HCT116 (cell line): ENCODE measurements around the gene SSH2. TPM values are rescaled to one million over a fixed set of nuclear protein-coding genes. Genes with fewer than 3 reads are reported as not detected.

Experiments used
- ATAC-seq: fragments of 200-7000 bp; cut with Tn5 transposase; 2 replicates; pipeline ENCODE4 v1.9.1; 2020; ENCODE audit warnings: mild to moderate bottlenecking, moderate library complexity
- BruUV-seq: library from RNA; stranded (reverse); fragments of 400-500 nt; replicated peaks from 2 replicates; lab custom pipeline; 2021; lab: Mats Ljungman, UMichigan
- CTCF ChIA-PET: fragments of 300-600 bp; sonication (Branson Sonifier 250); formaldehyde crosslinking; loops from one replicate; lab custom pipeline; 2021; ENCODE audit warnings: antibody characterized with exemption; lab: Charles Lee
- POLR2A ChIA-PET: fragments of 300-600, 350-600 bp; sonication (Branson Sonifier 250); formaldehyde crosslinking; loops from one replicate; lab custom pipeline; 2021; ENCODE audit warnings: antibody characterized with exemption; lab: Charles Lee
- RAD21 ChIA-PET, 2 experiments: fragments of 300-600 bp; sonication (Branson Sonifier 250); formaldehyde crosslinking; loops; one replicate each; lab custom pipeline; 2023; ENCODE audit warnings: low total read pairs in 2 of 2; ENCODE audit not compliant: uncharacterized antibody in 2 of 2, unreplicated experiment in 2 of 2, low non-redundant PET in 1 of 2; lab: Charles Lee
- DNase-seq: peaks from one replicate; pipeline ENCODE4 v3.0.0-alpha.2; 2010; ENCODE audit warnings: low read depth, low spot score
- H2AFZ ChIP-seq: fragments of 200-600 bp; shearing (Covaris generic), sonication (generic); 2 replicates; pipeline ENCODE4 v1.6.1; 2017; ENCODE audit warnings: low read depth, mixed run types, mixed read lengths, antibody characterized with exemption, low read length; ENCODE audit not compliant: poor library complexity, severe bottlenecking
- H3K27ac ChIP-seq: 2 replicates; pipeline ENCODE4 v1.5.1; 2012; ENCODE audit warnings: low read depth, low read length
- H3K27me3 ChIP-seq: fragments of 200-600 bp; sonication (generic); 2 replicates; pipeline ENCODE4 v1.6.1; 2016; ENCODE audit warnings: mixed run types, low read length, mixed read lengths; ENCODE audit not compliant: insufficient read depth
- H3K36me3 ChIP-seq, 2 experiments: fragments of 200-500 bp in 1 of 2; fragments of 200-600 bp in 1 of 2; sonication (Bioruptor generic) in 1 of 2; sonication (generic) in 1 of 2; 2 replicates each; pipeline versions ENCODE4 v1.5.1 to v1.6.1; 2014 to 2016; ENCODE audit warnings: low read length in 2 of 2, inconsistent platforms in 1 of 2, mixed read lengths in 1 of 2, mixed run types in 1 of 2; ENCODE audit not compliant: insufficient read depth in 2 of 2, control insufficient read depth in 1 of 2
- H3K4me1 ChIP-seq, 2 experiments: fragments of 200-600 bp in 1 of 2; sonication (generic) in 1 of 2; 2 replicates each; pipeline versions ENCODE4 v1.5.1 to v1.6.1; 2012 to 2017; ENCODE audit warnings: low read length in 2 of 2, inconsistent platforms in 1 of 2, mild to moderate bottlenecking in 1 of 2, mixed read lengths in 1 of 2, mixed run types in 1 of 2, moderate library complexity in 1 of 2; ENCODE audit not compliant: insufficient read depth in 2 of 2, control insufficient read depth in 1 of 2
- H3K4me2 ChIP-seq: fragments of 200-600 bp; sonication (generic); 2 replicates; pipeline ENCODE4 v1.6.1; 2017; ENCODE audit warnings: mixed run types, low read length, mixed read lengths
- H3K4me3 ChIP-seq, 2 experiments: fragments of 200-600 bp in 1 of 2; sonication (generic) in 1 of 2; replicated peaks in 1 of 2; 2 replicates each; pipeline ENCODE4 v1.5.1; 2011 to 2016; ENCODE audit warnings: low read length in 2 of 2, control low read depth in 1 of 2, low read depth in 1 of 2, mild to moderate bottlenecking in 1 of 2, mixed read lengths in 1 of 2, mixed run types in 1 of 2
- H3K79me2 ChIP-seq: fragments of 200-600 bp; sonication (generic); 2 replicates; pipeline ENCODE4 v1.6.1; 2017; ENCODE audit warnings: mild to moderate bottlenecking, mixed run types, low read length, moderate library complexity, mixed read lengths; ENCODE audit not compliant: insufficient read depth
- H3K9ac ChIP-seq: fragments of 200-600 bp; sonication (generic); 2 replicates; pipeline ENCODE4 v1.6.1; 2016; ENCODE audit warnings: low read length, mixed read lengths
- H3K9me2 ChIP-seq: fragments of 200-600 bp; sonication (generic), shearing (Covaris generic); 2 replicates; pipeline ENCODE4 v1.6.1; 2017; ENCODE audit warnings: mixed run types, mild to moderate bottlenecking, moderate library complexity; ENCODE audit not compliant: insufficient read depth
- H3K9me3 ChIP-seq, 2 experiments: fragments of 200-500 bp in 1 of 2; fragments of 200-600 bp in 1 of 2; sonication (Bioruptor generic) in 1 of 2; sonication (generic) in 1 of 2; 2 replicates each; pipeline ENCODE4 v1.6.1; 2014 to 2017; ENCODE audit warnings: low read length in 2 of 2, mixed read lengths in 2 of 2, inconsistent platforms in 1 of 2, low read depth in 1 of 2, mild to moderate bottlenecking in 1 of 2, mixed run types in 1 of 2, moderate library complexity in 1 of 2; ENCODE audit not compliant: control insufficient read depth in 1 of 2, insufficient read depth in 1 of 2
- H4K20me1 ChIP-seq: fragments of 200-600 bp; sonication (generic), shearing (Covaris generic); 2 replicates; pipeline ENCODE4 v1.6.1; 2017; ENCODE audit warnings: mixed run types, mild to moderate bottlenecking, moderate library complexity; ENCODE audit not compliant: insufficient read depth
- EGR1 ChIP-seq: IDR thresholded peaks from 2 replicates; pipeline ENCODE4 v1.6.1; 2012; ENCODE audit warnings: low read depth
- ELF1 ChIP-seq: IDR thresholded peaks from 2 replicates; pipeline ENCODE4 v1.6.1; 2012; ENCODE audit warnings: low read depth, borderline replicate concordance
- EZH2phosphoT487 ChIP-seq: fragments of 200-600 bp; IDR thresholded peaks from 2 replicates; pipeline ENCODE4 v1.6.1; 2018; ENCODE audit warnings: antibody characterized with exemption, borderline replicate concordance
- FOSL1 ChIP-seq: IDR thresholded peaks from 2 replicates; pipeline ENCODE4 v1.6.1; 2012; ENCODE audit warnings: low read depth
- POLR2A ChIP-seq: IDR thresholded peaks from 2 replicates; pipeline ENCODE4 v1.7.0; 2011; ENCODE audit warnings: borderline replicate concordance; ENCODE audit not compliant: insufficient read depth, insufficient read length; ENCODE audit errors: extremely low read depth
- POLR2AphosphoS5 ChIP-seq: IDR thresholded peaks from 2 replicates; pipeline ENCODE4 v1.6.1; 2011; ENCODE audit warnings: mild to moderate bottlenecking, low read depth, low read length, moderate library complexity
- RAD21 ChIP-seq: IDR thresholded peaks from 2 replicates; pipeline ENCODE4 v1.6.1; 2012; ENCODE audit warnings: low read depth, mild to moderate bottlenecking
- SP1 ChIP-seq: IDR thresholded peaks from 2 replicates; pipeline ENCODE4 v1.6.1; 2012; ENCODE audit warnings: low read depth
- SRF ChIP-seq: IDR thresholded peaks from 2 replicates; pipeline ENCODE4 v1.6.1; 2012; ENCODE audit warnings: low read depth
- TCF7L2 ChIP-seq: IDR thresholded peaks from 2 replicates; pipeline ENCODE4 v1.7.0; 2011; ENCODE audit warnings: borderline replicate concordance, inconsistent platforms; ENCODE audit not compliant: insufficient read depth, insufficient read length; ENCODE audit errors: extremely low read depth
- YY1 ChIP-seq: IDR thresholded peaks from 2 replicates; pipeline ENCODE4 v1.6.1; 2011; ENCODE audit warnings: low read length, low read depth, moderate library complexity, mild to moderate bottlenecking; ENCODE audit not compliant: insufficient replicate concordance; ENCODE audit errors: extremely low read depth
- ZFX ChIP-seq: fragments of 450-650 bp; IDR thresholded peaks from 2 replicates; pipeline ENCODE4 v1.6.1; 2017
- ZNF274 ChIP-seq: fragments of 200-500 bp; sonication (Bioruptor generic); IDR thresholded peaks from 2 replicates; pipeline ENCODE4 v1.6.1; 2014; ENCODE audit warnings: mild to moderate bottlenecking, low read depth, low read length, inconsistent platforms
- intact Hi-C: fragments of 100-400 bp; cut with micrococcal nuclease; formaldehyde crosslinking; loops from 2 replicates; pipeline ENCODE4 v1.10.0; 2022
- total RNA-seq: library from RNA; stranded (reverse); gene quantifications from one replicate; pipeline ENCODE4 v1.2.1, GENCODE V29; 2021; ENCODE audit not compliant: unreplicated experiment
- TF ChIP-seq, protein P1 (sequence below): IDR thresholded peaks from 2 replicates; pipeline ENCODE4 v1.6.1; 2011; ENCODE audit warnings: mild to moderate bottlenecking, low read length, moderate library complexity; ENCODE audit not compliant: insufficient replicate concordance; ENCODE audit errors: extremely low read depth
- TF ChIP-seq, protein P2 (sequence below): IDR thresholded peaks from 2 replicates; pipeline ENCODE4 v1.6.1; 2012
- TF ChIP-seq, protein P3 (sequence below): IDR thresholded peaks from 2 replicates; pipeline ENCODE4 v1.6.1; 2012

Gene SSH2
- total RNA-seq, 1 experiment from 2014 or later, result 17.0 TPM

DNA sequence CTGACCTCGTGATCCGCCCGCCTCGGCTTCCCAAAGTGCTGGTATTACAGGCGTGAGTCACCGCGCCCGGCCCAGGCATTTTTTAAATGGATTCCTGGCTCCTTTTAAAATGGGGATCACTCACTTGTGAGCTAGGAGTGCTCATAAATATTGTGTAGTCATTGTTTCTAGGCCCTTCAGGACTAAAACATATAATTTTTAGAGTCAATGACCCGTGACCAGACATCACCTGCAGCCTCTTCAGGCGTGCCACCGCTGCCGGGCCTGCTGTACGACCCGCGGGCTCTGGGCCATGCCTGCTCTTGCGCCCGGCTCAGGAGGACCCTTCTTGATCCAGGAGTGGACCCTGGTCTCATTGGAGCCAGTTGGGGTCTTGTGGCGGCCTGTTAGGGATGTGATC is 42.2 kb upstream of the SSH2 start:
- intact Hi-C loops, result no loop called here
- RAD21 ChIA-PET, result no interaction called here
- Histone ChIP-seq H3K36me3 (no peaks in the 10 kb centered on the region), H4K20me1 (no peaks in the 10 kb centered on the region), H3K27me3 (no peaks in the 10 kb centered on the region), H3K27ac (no peak overlapping the region), H3K4me2 (no peak overlapping the region), H3K9me3 (no peaks in the 10 kb centered on the region), H3K79me2 (no peaks in the 10 kb centered on the region), H3K9ac (no peak overlapping the region), H3K4me3 (no peak overlapping the region), H3K9me2 (no peaks in the 10 kb centered on the region), H3K4me1 (no peaks in the 10 kb centered on the region)
- no peak for ATAC-seq
- no peak for DNase-seq
- POLR2A ChIA-PET, result no interaction called here
- CTCF ChIA-PET, result interaction anchor here (0.7 kb wide), 1 partner anchor 865 kb away, joined by 3 read pairs; no protein-coding TSS in a partner anchor
- no TSS peak for BruUV-seq
- TF ChIP-seq, protein P1, sequence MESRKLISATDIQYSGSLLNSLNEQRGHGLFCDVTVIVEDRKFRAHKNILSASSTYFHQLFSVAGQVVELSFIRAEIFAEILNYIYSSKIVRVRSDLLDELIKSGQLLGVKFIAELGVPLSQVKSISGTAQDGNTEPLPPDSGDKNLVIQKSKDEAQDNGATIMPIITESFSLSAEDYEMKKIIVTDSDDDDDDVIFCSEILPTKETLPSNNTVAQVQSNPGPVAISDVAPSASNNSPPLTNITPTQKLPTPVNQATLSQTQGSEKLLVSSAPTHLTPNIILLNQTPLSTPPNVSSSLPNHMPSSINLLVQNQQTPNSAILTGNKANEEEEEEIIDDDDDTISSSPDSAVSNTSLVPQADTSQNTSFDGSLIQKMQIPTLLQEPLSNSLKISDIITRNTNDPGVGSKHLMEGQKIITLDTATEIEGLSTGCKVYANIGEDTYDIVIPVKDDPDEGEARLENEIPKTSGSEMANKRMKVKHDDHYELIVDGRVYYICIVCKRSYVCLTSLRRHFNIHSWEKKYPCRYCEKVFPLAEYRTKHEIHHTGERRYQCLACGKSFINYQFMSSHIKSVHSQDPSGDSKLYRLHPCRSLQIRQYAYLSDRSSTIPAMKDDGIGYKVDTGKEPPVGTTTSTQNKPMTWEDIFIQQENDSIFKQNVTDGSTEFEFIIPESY, result no peak
- TF ChIP-seq, all 23 proteins: peak for 0
- H2AFZ ChIP-seq, result no peak overlapping the region

DNA sequence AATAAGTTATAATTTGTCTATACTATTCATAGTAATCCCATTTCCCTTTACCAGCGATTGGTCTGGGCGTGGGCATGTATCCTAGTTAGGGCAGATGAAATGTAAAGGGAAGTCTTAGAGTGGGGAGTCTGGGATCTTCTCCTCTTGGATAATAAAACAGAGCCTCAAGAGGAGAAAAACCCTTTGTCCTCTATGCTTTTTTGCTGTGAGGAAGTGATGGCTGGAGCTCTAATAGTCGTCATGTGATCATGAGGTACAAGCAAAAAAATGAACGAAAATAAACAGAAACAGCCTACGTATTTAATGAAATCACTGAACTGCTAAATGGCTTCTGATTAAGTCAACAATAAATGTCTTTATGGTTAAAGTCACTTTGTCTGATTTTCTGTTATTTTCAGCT is 38.2 kb upstream of the SSH2 start:
- Histone ChIP-seq H3K9me3 (no peaks in the 10 kb centered on the region), H3K4me2 (no peak overlapping the region), H4K20me1 (no peaks in the 10 kb centered on the region), H3K36me3 (no peaks in the 10 kb centered on the region), H3K27ac (no peak overlapping the region), H3K9me2 (no peaks in the 10 kb centered on the region), H3K79me2 (no peaks in the 10 kb centered on the region), H2AFZ (no peak overlapping the region), H3K4me1 (no peaks in the 10 kb centered on the region), H3K27me3 (no peaks in the 10 kb centered on the region), H3K9ac (no peak overlapping the region), H3K4me3 (no peak overlapping the region)
- ChIA-PET RAD21 (no interaction called here), POLR2A (no interaction called here), CTCF (interaction anchor here (0.6 kb wide), 1 partner anchor 38 kb away, joined by 6 read pairs; the partner anchor contains the start of gene SSH2)
- intact Hi-C loops, result no loop called here
- DNase-seq (no peak), ATAC-seq (no peak)
- no TSS peak for BruUV-seq
- TF ChIP-seq, protein P2, sequence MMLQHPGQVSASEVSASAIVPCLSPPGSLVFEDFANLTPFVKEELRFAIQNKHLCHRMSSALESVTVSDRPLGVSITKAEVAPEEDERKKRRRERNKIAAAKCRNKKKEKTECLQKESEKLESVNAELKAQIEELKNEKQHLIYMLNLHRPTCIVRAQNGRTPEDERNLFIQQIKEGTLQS, result no peak
- no peak for TF ChIP-seq TCF7L2
- no peak for TF ChIP-seq SP1
- TF ChIP-seq, protein P3, sequence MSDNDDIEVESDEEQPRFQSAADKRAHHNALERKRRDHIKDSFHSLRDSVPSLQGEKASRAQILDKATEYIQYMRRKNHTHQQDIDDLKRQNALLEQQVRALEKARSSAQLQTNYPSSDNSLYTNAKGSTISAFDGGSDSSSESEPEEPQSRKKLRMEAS, result no peak
- TF ChIP-seq, protein P1, result no peak
- no peak for TF ChIP-seq ELF1
- TF ChIP-seq EZH2phosphoT487, result no peak
- TF ChIP-seq ZFX, result no peak
- TF ChIP-seq POLR2AphosphoS5, result no peak
- no peak for TF ChIP-seq YY1
- no peak for TF ChIP-seq POLR2A
- TF ChIP-seq ZNF274, result no peak
- no peak for TF ChIP-seq SRF
- TF ChIP-seq EGR1, result no peak
- TF ChIP-seq RAD21, result no peak
- TF ChIP-seq FOSL1, result no peak
